GM12875 (cell line): ENCODE results near the gene CANT1.
"Not testable (repeated sequence)": the region's sequence is repeated elsewhere in the genome, so short reads cannot be mapped to it uniquely, and the experiment has no call there.

Experiments used
- H3K4me3 ChIP-seq: one replicate; pipeline ENCODE4 v1.5.1; 2011; ENCODE audit warnings: low read depth, low read length, control low read depth
- TF ChIP-seq, protein P1 (sequence below): IDR thresholded peaks from 2 replicates; pipeline ENCODE4 v1.5.1; 2011; ENCODE audit warnings: low read depth, mild to moderate bottlenecking, control low read depth, inconsistent platforms, low read length, moderate library complexity, borderline replicate concordance; ENCODE audit not compliant: insufficient read depth

The CANT1 gene

DNA sequence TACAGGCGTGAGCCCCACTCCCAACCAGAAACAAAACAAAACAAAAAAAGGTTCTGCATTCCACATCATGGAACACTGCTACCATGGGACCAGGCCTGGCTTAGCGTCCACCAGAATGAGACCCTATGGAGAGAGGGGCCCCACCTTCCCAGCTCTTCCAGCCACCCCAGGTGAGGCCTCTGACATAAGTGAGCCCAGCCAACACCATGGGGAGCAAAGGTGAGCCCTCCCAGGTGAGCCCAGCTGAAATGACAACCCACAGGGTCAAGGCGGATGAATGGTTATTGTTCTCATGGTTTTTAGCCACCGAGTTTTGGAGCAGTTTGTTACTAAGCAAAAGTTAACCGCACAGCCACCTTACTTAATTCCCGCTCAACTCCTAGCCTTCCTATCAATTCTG lies 46.2 kb downstream of the CANT1 start:
- no peak overlapping the region for H3K4me3 ChIP-seq
- TF ChIP-seq, protein P1, sequence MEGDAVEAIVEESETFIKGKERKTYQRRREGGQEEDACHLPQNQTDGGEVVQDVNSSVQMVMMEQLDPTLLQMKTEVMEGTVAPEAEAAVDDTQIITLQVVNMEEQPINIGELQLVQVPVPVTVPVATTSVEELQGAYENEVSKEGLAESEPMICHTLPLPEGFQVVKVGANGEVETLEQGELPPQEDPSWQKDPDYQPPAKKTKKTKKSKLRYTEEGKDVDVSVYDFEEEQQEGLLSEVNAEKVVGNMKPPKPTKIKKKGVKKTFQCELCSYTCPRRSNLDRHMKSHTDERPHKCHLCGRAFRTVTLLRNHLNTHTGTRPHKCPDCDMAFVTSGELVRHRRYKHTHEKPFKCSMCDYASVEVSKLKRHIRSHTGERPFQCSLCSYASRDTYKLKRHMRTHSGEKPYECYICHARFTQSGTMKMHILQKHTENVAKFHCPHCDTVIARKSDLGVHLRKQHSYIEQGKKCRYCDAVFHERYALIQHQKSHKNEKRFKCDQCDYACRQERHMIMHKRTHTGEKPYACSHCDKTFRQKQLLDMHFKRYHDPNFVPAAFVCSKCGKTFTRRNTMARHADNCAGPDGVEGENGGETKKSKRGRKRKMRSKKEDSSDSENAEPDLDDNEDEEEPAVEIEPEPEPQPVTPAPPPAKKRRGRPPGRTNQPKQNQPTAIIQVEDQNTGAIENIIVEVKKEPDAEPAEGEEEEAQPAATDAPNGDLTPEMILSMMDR, result no peak

DNA sequence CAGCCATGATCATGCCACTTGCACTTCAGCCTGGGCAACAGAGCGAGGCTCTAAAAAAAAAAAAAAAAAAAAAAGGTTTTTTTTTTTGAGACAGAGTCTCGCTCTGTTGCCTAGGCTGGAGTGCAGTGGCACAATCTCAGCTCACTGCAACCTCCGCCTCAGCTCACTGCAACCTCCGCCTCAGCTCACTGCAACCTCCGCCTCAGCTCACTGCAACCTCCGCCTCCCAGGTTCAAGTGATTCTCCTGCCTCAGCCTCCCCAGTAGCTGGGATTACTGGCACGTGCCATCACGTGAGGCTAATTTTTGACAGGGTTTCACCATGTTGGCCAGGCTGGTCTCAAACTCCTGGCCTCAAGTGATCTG lies 46.6 kb downstream of the CANT1 start:
- not testable (repeated sequence) for H3K4me3 ChIP-seq

DNA sequence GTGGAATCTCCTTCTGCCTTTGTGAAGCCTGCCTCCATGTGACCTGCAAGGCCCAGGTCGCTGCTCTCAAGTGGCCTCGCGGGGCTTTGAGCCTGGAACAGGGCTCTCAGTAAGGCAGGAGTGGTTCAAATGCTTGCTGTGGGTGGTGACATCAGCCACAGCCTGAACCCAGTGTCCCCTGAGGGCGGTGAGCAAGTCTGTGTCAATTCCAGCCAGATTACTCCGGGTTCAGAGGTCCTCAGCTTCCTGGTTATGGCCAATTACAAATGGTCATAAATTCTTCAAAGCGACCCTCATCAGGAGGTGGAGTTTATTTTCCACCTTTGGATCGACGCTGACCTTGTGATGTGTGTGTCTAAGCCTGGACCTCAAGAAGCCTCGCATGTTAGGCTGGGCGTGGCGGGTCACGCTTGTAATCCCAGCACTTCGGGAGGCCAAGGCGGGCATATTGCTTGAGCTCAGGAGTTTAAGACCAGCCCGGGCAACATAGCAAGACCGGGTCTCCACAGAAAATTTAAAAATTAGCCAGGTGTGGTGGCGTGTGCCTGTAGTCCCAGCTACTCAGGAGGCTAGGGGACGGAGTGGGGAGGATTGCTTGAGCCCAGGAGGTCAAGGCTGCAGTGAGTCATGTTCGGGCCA lies 47.1 kb downstream of the CANT1 start:
- TF ChIP-seq, protein P1, result no peak
- no peak overlapping the region for H3K4me3 ChIP-seq

DNA sequence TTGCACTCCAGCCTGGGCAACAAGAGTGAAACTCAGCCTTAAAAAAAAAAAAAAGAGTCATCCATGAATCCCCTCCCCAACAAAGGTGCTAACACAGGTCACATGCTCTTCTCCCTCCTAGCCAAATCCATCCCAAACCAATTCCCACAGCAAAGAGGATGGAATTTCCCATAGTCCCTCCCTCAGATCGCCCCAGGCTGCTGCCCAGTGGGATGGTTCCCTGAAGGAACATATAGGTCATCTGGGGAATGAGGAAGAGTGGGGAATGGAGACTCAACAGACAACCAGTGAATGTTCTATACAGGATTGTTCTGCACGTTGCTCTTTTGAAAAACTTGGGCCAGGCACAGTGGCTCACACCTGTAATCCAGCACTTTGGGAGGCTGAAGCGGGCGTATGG lies 48.0 kb downstream of the CANT1 start:
- H3K4me3 ChIP-seq, result no peak overlapping the region
- TF ChIP-seq, protein P1, result no peak

DNA sequence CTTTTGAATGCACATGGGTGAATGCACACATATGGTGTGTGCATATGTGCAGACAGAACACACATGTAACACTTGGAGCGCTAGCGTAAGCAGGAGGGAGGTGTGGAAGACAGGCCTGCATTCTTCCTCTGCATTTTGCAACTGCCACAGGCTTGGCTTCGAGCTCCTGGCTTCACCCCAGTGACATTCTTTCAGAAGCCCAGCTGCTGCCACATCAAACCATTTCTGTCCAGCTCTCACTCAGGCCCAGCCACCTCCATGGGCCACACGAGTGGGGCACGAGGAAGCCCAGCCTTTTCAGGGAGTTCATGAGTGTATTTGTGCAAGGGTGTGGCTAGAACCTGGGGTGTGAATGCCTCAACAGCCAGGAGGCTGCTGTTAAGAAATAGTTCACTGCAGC lies 48.6 kb downstream of the CANT1 start:
- H3K4me3 ChIP-seq, result no peak overlapping the region
- TF ChIP-seq, protein P1, result no peak

DNA sequence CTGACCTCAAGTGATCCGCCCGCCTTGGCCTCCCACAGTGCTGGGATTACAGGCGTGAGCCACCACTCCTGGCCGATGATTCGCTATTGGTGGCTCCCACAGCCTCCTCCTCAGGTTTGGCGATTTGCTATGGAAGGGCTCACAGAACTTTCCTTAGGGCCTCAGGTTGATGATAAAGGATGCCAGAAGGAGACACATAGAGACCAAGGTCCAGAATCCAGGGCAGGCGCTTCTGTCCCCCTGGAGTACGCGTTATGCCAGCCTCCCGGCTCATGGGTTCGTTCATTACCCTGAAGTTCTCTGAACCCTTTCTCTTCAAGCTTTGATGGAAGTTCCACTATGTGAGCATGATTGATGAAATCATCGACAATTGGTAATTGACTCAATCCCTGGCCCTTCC lies 49.8 kb downstream of the CANT1 start:
- no peak overlapping the region for H3K4me3 ChIP-seq
- TF ChIP-seq, protein P1, result no peak

DNA sequence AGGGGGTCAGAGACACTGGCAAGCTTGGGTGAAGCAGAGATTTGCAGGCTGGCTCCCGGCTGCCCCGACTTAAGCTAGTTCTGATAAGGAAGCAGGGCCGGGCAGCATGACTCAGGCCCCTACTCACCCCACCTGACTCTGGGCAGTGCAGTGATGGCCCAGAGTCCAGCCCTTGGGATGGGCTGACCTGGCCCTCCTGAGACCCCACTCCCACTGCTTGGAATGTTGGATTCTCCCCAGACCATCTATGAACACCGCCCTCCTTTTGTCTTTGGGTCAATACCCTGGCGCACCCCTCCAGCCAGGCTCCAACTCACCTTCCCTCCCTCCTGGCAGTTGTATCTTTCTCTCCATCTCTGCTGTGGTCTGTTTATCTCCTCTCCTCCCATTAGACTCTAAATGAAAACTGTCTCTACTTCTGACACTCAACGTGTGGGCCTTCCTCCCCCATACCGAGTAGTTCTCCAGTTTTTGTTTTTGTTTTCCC lies 50.9 kb downstream of the CANT1 start:
- no peak overlapping the region for H3K4me3 ChIP-seq
- TF ChIP-seq, protein P1, result no peak
